ENCODE data around the gene JAML. TPM values are rescaled to one million over a fixed set of nuclear protein-coding genes. Genes with fewer than 3 reads are reported as not detected.

Gene JAML
- total and polyA plus RNA-seq, 12 donors = 0.50 to 19.5 (median 2.1) TPM

- ATAC-seq = no peak
- no peak overlapping the region for H3K4me3 ChIP-seq
- H3K27ac ChIP-seq = peak overlapping the region in 2 of 10 donors; percentile 13 to 85
- WGBS, 2 donors = 66 to 87% methylated on average over 2 of the region's 2 CpGs
- no peak for DNase-seq
- peaks cover 0 to 3% (median 0%) of the 10 kb centered on the region in 9 donors for H3K36me3 ChIP-seq
- no peak for TF ChIP-seq CTCF (IDR thresholded peaks at IDR 0.05)
- peaks cover 0 to 5% (median 0%) of the 10 kb centered on the region in 7 donors for H3K27me3 ChIP-seq
- H3K9me3 ChIP-seq = no peaks in the 10 kb centered on the region
- peaks cover 0 to 67% (median 0%) of the 10 kb centered on the region in 9 donors for H3K4me1 ChIP-seq
- intact Hi-C loops (cut with DNase I) = no loop called here
These were observed 2.0 kb upstream of the JAML start for GRCh38 chr11:118226781-118227180.

- intact Hi-C loops (cut with DNase I) = no loop called here
- H3K4me1 ChIP-seq = peaks cover 0 to 70% (median 0%) of the 10 kb centered on the region in 9 donors
- ATAC-seq (peak in 1 of 8 donors; percentile 32), DNase-seq (peak in 1 of 2 donors; percentile 14)
- H3K27me3 ChIP-seq = peaks cover 0 to 6% (median 4%) of the 10 kb centered on the region in 7 donors
- no peaks in the 10 kb centered on the region for H3K9me3 ChIP-seq
- peaks cover 0 to 3% (median 0%) of the 10 kb centered on the region in 9 donors for H3K36me3 ChIP-seq
- no peak for TF ChIP-seq CTCF (IDR thresholded peaks at IDR 0.05)
- H3K27ac ChIP-seq = peak overlapping the region in 1 of 10 donors; percentile 85
- H3K4me3 ChIP-seq = no peak overlapping the region
- WGBS, 2 donors = 73 to 82% methylated on average over 7 of the region's 7 CpGs
These were observed 1.5 kb upstream of the JAML start for GRCh38 chr11:118226296-118226695.

GRCh38 chr11:118223992-118224391 lies 819 bp downstream of the JAML start:
- no peak for ATAC-seq
- Histone ChIP-seq H3K36me3 (peaks cover 0 to 3% (median 0%) of the 10 kb centered on the region in 9 donors), H3K4me1 (peaks cover 0 to 75% (median 0%) of the 10 kb centered on the region in 9 donors), H3K4me3 (peak overlapping the region in 4 of 10 donors; percentile 20 to 55 (median 30)), H3K27me3 (peaks cover 0 to 6% (median 4%) of the 10 kb centered on the region in 7 donors), H3K27ac (peak overlapping the region in 2 of 10 donors; percentile 29 to 85), H3K9me3 (no peaks in the 10 kb centered on the region)
- 83 to 90% methylated on average over 6 of the region's 6 CpGs for WGBS, 2 donors
- DNase-seq = no peak
- TF ChIP-seq CTCF (IDR thresholded peaks at IDR 0.05) = no peak
- intact Hi-C loops (cut with DNase I) = no loop called here

- 86 to 88% methylated on average over 2 of the region's 2 CpGs for WGBS, 2 donors
- Histone ChIP-seq H3K27me3 (peaks cover 0 to 6% (median 4%) of the 10 kb centered on the region in 7 donors), H3K9me3 (no peaks in the 10 kb centered on the region), H3K4me1 (peaks cover 0 to 75% (median 0%) of the 10 kb centered on the region in 9 donors), H3K36me3 (peaks cover 0 to 3% (median 0%) of the 10 kb centered on the region in 9 donors), H3K4me3 (peak overlapping the region in 4 of 10 donors; percentile 20 to 55 (median 30)), H3K27ac (peak overlapping the region in 1 of 10 donors; percentile 85)
- intact Hi-C loops (cut with DNase I) = no loop called here
- no peak for ATAC-seq
- no peak for DNase-seq
- no peak for TF ChIP-seq CTCF (IDR thresholded peaks at IDR 0.05)
These were observed 1.2 kb downstream of the JAML start for GRCh38 chr11:118223570-118223969.
